Esophagus muscularis mucosa (tissue), 4 donors: Measurements from ENCODE around the gene CDC42SE2. TPM values are rescaled to one million over a fixed set of nuclear protein-coding genes. Genes with fewer than 3 reads are reported as not detected.

Source experiments
- DNase-seq: peaks from one replicate; pipeline ENCODE4 v3.0.0-alpha.2; 2017; ENCODE audit errors: extremely low spot score
- H3K27ac ChIP-seq, 4 donors: fragments of 200-600 bp; sonication (generic); replicated peaks in 1 of 4; 1 replicate in 3 of 4; 2 replicates in 1 of 4; pipeline ENCODE4 v1.5.1; 2016 to 2019; ENCODE audit warnings: mild to moderate bottlenecking in 1 of 4
- H3K27me3 ChIP-seq, 4 donors: fragments of 200-600 bp; sonication (generic); one replicate each; pipeline versions ENCODE4 v1.5.1 to v1.6.0; 2016 to 2019
- H3K36me3 ChIP-seq, 4 donors: fragments of 200-600 bp; sonication (generic); one replicate each; pipeline ENCODE4 v1.5.1; 2016 to 2019
- H3K4me1 ChIP-seq, 4 donors: fragments of 200-600 bp; sonication (generic); one replicate each; pipeline ENCODE4 v1.5.1; 2016 to 2019
- H3K4me3 ChIP-seq, 4 donors: fragments of 200-600 bp; sonication (generic); 1 replicate in 2 of 4; 2 replicates in 2 of 4; pipeline ENCODE4 v1.5.1; 2016 to 2019; ENCODE audit warnings: mild to moderate bottlenecking in 4 of 4, moderate library complexity in 1 of 4
- H3K9me3 ChIP-seq, 4 donors: fragments of 200-600 bp; sonication (generic); 1 replicate in 3 of 4; 2 replicates in 1 of 4; pipeline ENCODE4 v1.5.1; 2016 to 2019
- CTCF ChIP-seq, 3 experiments: fragments of 200-600 bp in 2 of 3; fragments of 450-650 bp in 1 of 3; sonication (generic) in 2 of 3; IDR thresholded peaks; one replicate each; pipeline ENCODE4 v1.5.1; 2017 to 2019; ENCODE audit warnings: antibody characterized with exemption in 3 of 3, mild to moderate bottlenecking in 2 of 3, moderate library complexity in 1 of 3
- EP300 ChIP-seq: sonication (generic); formaldehyde crosslinking; IDR thresholded peaks from one replicate; pipeline ENCODE4 v1.6.1; 2017; ENCODE audit warnings: antibody characterized with exemption
- POLR2A ChIP-seq: fragments of 450-650 bp; IDR thresholded peaks from one replicate; pipeline ENCODE4 v1.6.1; 2017; ENCODE audit warnings: antibody characterized with exemption, moderate library complexity, mild to moderate bottlenecking, low read depth
- POLR2AphosphoS5 ChIP-seq, 2 donors: sonication (generic); formaldehyde crosslinking; IDR thresholded peaks; one replicate each; pipeline ENCODE4 v1.6.1; 2017; ENCODE audit warnings: antibody characterized with exemption in 2 of 2
- WGBS: methylation state at CpG from one replicate; pipeline ENCODE4 v1.1.5; 2018; 5-methylcytosine and 5-hydroxymethylcytosine counted together
- intact Hi-C: fragments of 100-400 bp; cut with DNase I; formaldehyde crosslinking; loops from one replicate; pipeline ENCODE4 v1.15.1; 2023
- total RNA-seq, 4 donors: library from RNA; depleted of rRNA; stranded (reverse); fragments of >200 nt; gene quantifications; one replicate each; pipeline versions ENCODE4 v1.1.0 to v1.2.1, GENCODE V29; 2016

The CDC42SE2 gene
- total RNA-seq, 4 donors from 2014 or later, result 23.1 to 28.0 (median 25.4) TPM

- H3K4me1 ChIP-seq, result no peaks in the 10 kb centered on the region
- no peaks in the 10 kb centered on the region for H3K27me3 ChIP-seq
- TF ChIP-seq EP300, result no peak
- no peak for TF ChIP-seq POLR2AphosphoS5 (IDR thresholded peaks at IDR 0.05)
- TF ChIP-seq POLR2A, result no peak
- no peak for TF ChIP-seq CTCF (IDR thresholded peaks at IDR 0.05)
- H3K27ac ChIP-seq, result no peak overlapping the region
- H3K9me3 ChIP-seq, result no peaks in the 10 kb centered on the region
- intact Hi-C loops, result loop anchor here (5.0 to 10.0 kb wide), 3 partner anchors 157 to 1514 kb away; partner anchors contain the start of genes CDC42SE2 and CHSY3
- 84% methylated on average over 7 of the region's 7 CpGs for whole genome bisulfite sequencing
- no peak for DNase-seq
- H3K36me3 ChIP-seq, result peaks cover 0 to 33% (median 6%) of the 10 kb centered on the region in 4 donors
- H3K4me3 ChIP-seq, result no peak overlapping the region
Observed at GRCh38 chr5:131418846-131419245, 155.0 kb downstream of the CDC42SE2 start.

- 81% methylated on average over 4 of the region's 4 CpGs for WGBS
- Histone ChIP-seq H3K36me3 (peaks cover 3 to 27% (median 6%) of the 10 kb centered on the region in 4 donors), H3K27ac (no peak overlapping the region), H3K9me3 (no peaks in the 10 kb centered on the region), H3K27me3 (no peaks in the 10 kb centered on the region), H3K4me1 (no peaks in the 10 kb centered on the region), H3K4me3 (no peak overlapping the region)
- intact Hi-C loops, result loop anchor here (5.0 to 10.0 kb wide), 4 partner anchors 158 to 1515 kb away; partner anchors contain the start of genes CDC42SE2 and CHSY3
- no peak for TF ChIP-seq CTCF (IDR thresholded peaks at IDR 0.05)
- TF ChIP-seq EP300, result no peak
- no peak for TF ChIP-seq POLR2A
- no peak for TF ChIP-seq POLR2AphosphoS5 (IDR thresholded peaks at IDR 0.05)
- DNase-seq, result no peak
Observed at GRCh38 chr5:131419877-131420276, 156.0 kb downstream of the CDC42SE2 start.

- H3K27ac ChIP-seq, result no peak overlapping the region
- no peaks in the 10 kb centered on the region for H3K27me3 ChIP-seq
- no peak for DNase-seq
- WGBS, result 66% methylated on average over 2 of the region's 2 CpGs
- intact Hi-C loops, result loop anchor here (10.0 kb wide), 1 partner anchor 582 kb away; no protein-coding TSS in a partner anchor
- TF ChIP-seq CTCF (IDR thresholded peaks at IDR 0.05) (peak; percentile 23 to 46 (median 32)), EP300 (no peak)
- no peaks in the 10 kb centered on the region for H3K4me1 ChIP-seq
- H3K36me3 ChIP-seq, result peaks cover 13 to 52% (median 20%) of the 10 kb centered on the region in 4 donors
- no peaks in the 10 kb centered on the region for H3K9me3 ChIP-seq
- H3K4me3 ChIP-seq, result no peak overlapping the region
Observed at GRCh38 chr5:131423056-131423455, 159.2 kb downstream of the CDC42SE2 start.

GRCh38 chr5:131426011-131426410 is 162.2 kb downstream of the CDC42SE2 start:
- H3K27ac ChIP-seq, result no peak overlapping the region
- no peak for DNase-seq
- H3K36me3 ChIP-seq, result peaks cover 24 to 73% (median 37%) of the 10 kb centered on the region in 4 donors
- H3K4me3 ChIP-seq, result no peak overlapping the region
- TF ChIP-seq EP300, result no peak
- TF ChIP-seq POLR2AphosphoS5 (IDR thresholded peaks at IDR 0.05), result no peak
- no peak for TF ChIP-seq POLR2A
- no peak for TF ChIP-seq CTCF (IDR thresholded peaks at IDR 0.05)
- no peaks in the 10 kb centered on the region for H3K9me3 ChIP-seq
- no peaks in the 10 kb centered on the region for H3K27me3 ChIP-seq
- intact Hi-C loops, result loop anchor here (10.0 kb wide), 1 partner anchor 579 kb away; no protein-coding TSS in a partner anchor
- 96% methylated on average over 1 of the region's 1 CpG for WGBS
- peaks cover 0 to 5% (median 2%) of the 10 kb centered on the region in 4 donors for H3K4me1 ChIP-seq

- no peak overlapping the region for H3K4me3 ChIP-seq
- no peaks in the 10 kb centered on the region for H3K9me3 ChIP-seq
- 40% methylated on average over 1 of the region's 1 CpG for WGBS
- H3K27ac ChIP-seq, result peak overlapping the region in 1 of 4 donors; percentile 13
- peaks cover 24 to 84% (median 53%) of the 10 kb centered on the region in 4 donors for H3K36me3 ChIP-seq
- intact Hi-C loops, result no loop called here
- no peak for TF ChIP-seq CTCF (IDR thresholded peaks at IDR 0.05)
- no peak for TF ChIP-seq EP300
- no peak for TF ChIP-seq POLR2A
- TF ChIP-seq POLR2AphosphoS5 (IDR thresholded peaks at IDR 0.05), result no peak
- DNase-seq, result no peak
- H3K4me1 ChIP-seq, result peaks cover 0 to 23% (median 20%) of the 10 kb centered on the region in 4 donors
- no peaks in the 10 kb centered on the region for H3K27me3 ChIP-seq
Observed at GRCh38 chr5:131430794-131431193, 166.9 kb downstream of the CDC42SE2 start.
